ENCODE measurements around the gene C16orf96.

C16orf96 gene

GRCh38 chr16:4647644-4647980 lies 91.5 kb downstream of the C16orf96 start:
- ChIA-PET POLR2A (no interaction called here), CTCF (no interaction called here)
- TF ChIP-seq ZNF2 (tag by site-specific recombination; IDR thresholded peaks at IDR 0.05) (no peak), ZNF561 (tag by site-specific recombination; IDR thresholded peaks at IDR 0.05; ENCODE audit: borderline replicate concordance) (no peak), ZNF571 (tag by site-specific recombination; IDR thresholded peaks at IDR 0.05) (no peak), ZFHX2 (tag by site-specific recombination; conservative IDR thresholded peaks at IDR 0.05) (no peak)
- no peak overlapping the region for H3K4me3 ChIP-seq (ENCODE audit: low read depth, low read length)
- no peaks in the 10 kb centered on the region for H3K9me3 ChIP-seq (ENCODE audit: control insufficient read depth, insufficient read depth, low read depth, low read length)
- H3K36me3 ChIP-seq (ENCODE audit: control insufficient read depth in 2 of 2, insufficient read depth in 1 of 2, low read length in 2 of 2), result peaks cover 0 to 46% of the 10 kb centered on the region in 2 experiments; a peak in 2 of 3 replicates
- H3K4me1 ChIP-seq (ENCODE audit: control insufficient read depth, insufficient read depth, low read length), result no peaks in the 10 kb centered on the region
- H3K27ac ChIP-seq (ENCODE audit: extremely low read depth, low read depth, low read length), result no peak overlapping the region

- Histone ChIP-seq H3K27ac (ENCODE audit: extremely low read depth, low read depth, low read length) (no peak overlapping the region), H3K4me3 (ENCODE audit: low read depth, low read length) (no peak overlapping the region), H3K4me1 (ENCODE audit: control insufficient read depth, insufficient read depth, low read length) (no peaks in the 10 kb centered on the region), H3K36me3 (ENCODE audit: control insufficient read depth in 2 of 2, insufficient read depth in 1 of 2, low read length in 2 of 2) (peaks cover 0 to 52% of the 10 kb centered on the region in 2 experiments; a peak in 2 of 3 replicates), H3K9me3 (ENCODE audit: control insufficient read depth, insufficient read depth, low read depth, low read length) (no peaks in the 10 kb centered on the region)
- ChIA-PET CTCF (interaction anchor here (0.6 kb wide), 1 partner anchor 395 kb away, joined by 3 read pairs; no protein-coding TSS in a partner anchor), POLR2A (no interaction called here)
- TF ChIP-seq ZNF560 (tag by site-specific recombination; IDR thresholded peaks at IDR 0.05; ENCODE audit: borderline replicate concordance), result no peak
- no peak for TF ChIP-seq ZSCAN5A (tag by site-specific recombination; IDR thresholded peaks at IDR 0.05)
- no peak for TF ChIP-seq ATF2 (tag by site-specific recombination; IDR thresholded peaks at IDR 0.05; ENCODE audit: low read depth)
- TF ChIP-seq ZNF692 (tag by site-specific recombination; IDR thresholded peaks at IDR 0.05), result no peak
- TF ChIP-seq ZNF660 (tag by site-specific recombination; IDR thresholded peaks at IDR 0.05), result no peak
These were observed 92.8 kb downstream of the C16orf96 start for GRCh38 chr16:4648917-4649316.

- peaks cover 0 to 62% of the 10 kb centered on the region in 2 experiments; a peak in 2 of 3 replicates for H3K36me3 ChIP-seq (ENCODE audit: control insufficient read depth in 2 of 2, insufficient read depth in 1 of 2, low read length in 2 of 2)
- no peaks in the 10 kb centered on the region for H3K9me3 ChIP-seq (ENCODE audit: control insufficient read depth, insufficient read depth, low read depth, low read length)
- H3K27ac ChIP-seq (ENCODE audit: extremely low read depth, low read depth, low read length), result no peak overlapping the region
- no peak overlapping the region for H3K4me3 ChIP-seq (ENCODE audit: low read depth, low read length)
- POLR2A ChIA-PET, result interaction anchor here (0.9 kb wide), 1 partner anchor 44 kb away, joined by 3 read pairs; the partner anchor contains the start of gene NUDT16L1
- CTCF ChIA-PET, result interaction anchor here (0.6 to 1.8 kb wide), 21 partner anchors 9 to 396 kb away, joined by 3 to 8 read pairs (median 4); no protein-coding TSS in a partner anchor
- H3K4me1 ChIP-seq (ENCODE audit: control insufficient read depth, insufficient read depth, low read length), result no peaks in the 10 kb centered on the region
- no peak for TF ChIP-seq GLIS2 (tag by site-specific recombination; IDR thresholded peaks at IDR 0.05)
- no peak for TF ChIP-seq TRIM28 (IDR thresholded peaks at IDR 0.05; ENCODE audit: borderline replicate concordance, low read length)
- no peak for TF ChIP-seq ZNF354C (tag by site-specific recombination; IDR thresholded peaks at IDR 0.05; ENCODE audit: borderline replicate concordance, low read depth)
- no peak for TF ChIP-seq INSM2 (tag by site-specific recombination; IDR thresholded peaks at IDR 0.05)
- no peak for TF ChIP-seq ZNF521 (tag by site-specific recombination; IDR thresholded peaks at IDR 0.05)
- TF ChIP-seq ZNF830 (tag by site-specific recombination; IDR thresholded peaks at IDR 0.05; ENCODE audit: low read depth), result no peak
- TF ChIP-seq ZBTB44 (tag by site-specific recombination; IDR thresholded peaks at IDR 0.05), result no peak
- TF ChIP-seq KLF8 (tag by site-specific recombination; IDR thresholded peaks at IDR 0.05), result no peak
- no peak for TF ChIP-seq ZNF707 (tag by site-specific recombination; IDR thresholded peaks at IDR 0.05)
- TF ChIP-seq ZNF558 (tag by site-specific recombination; IDR thresholded peaks at IDR 0.05), result no peak
These were observed 93.8 kb downstream of the C16orf96 start for GRCh38 chr16:4649744-4650442.

Data from HEK293 (cell line).